Peyer's patch (tissue), 4 donors: Measurements from ENCODE around the gene VDAC1.

Experiments
- POLR2A ChIP-seq, 2 donors: fragments of 450-650 bp; IDR thresholded peaks; one replicate each; pipeline ENCODE4 v1.5.1; 2017; ENCODE audit warnings: antibody characterized with exemption in 2 of 2, mild to moderate bottlenecking in 2 of 2, moderate library complexity in 2 of 2
- TF ChIP-seq, protein P1 (sequence below), 6 experiments: fragments of 450-650 bp in 4 of 6; fragments of 200-600 bp in 2 of 6; sonication (generic) in 1 of 6; IDR thresholded peaks; one replicate each; pipeline ENCODE4 v1.5.1; 2017 to 2019; ENCODE audit warnings: antibody characterized with exemption in 6 of 6, mild to moderate bottlenecking in 3 of 6, moderate library complexity in 1 of 6

DNA sequence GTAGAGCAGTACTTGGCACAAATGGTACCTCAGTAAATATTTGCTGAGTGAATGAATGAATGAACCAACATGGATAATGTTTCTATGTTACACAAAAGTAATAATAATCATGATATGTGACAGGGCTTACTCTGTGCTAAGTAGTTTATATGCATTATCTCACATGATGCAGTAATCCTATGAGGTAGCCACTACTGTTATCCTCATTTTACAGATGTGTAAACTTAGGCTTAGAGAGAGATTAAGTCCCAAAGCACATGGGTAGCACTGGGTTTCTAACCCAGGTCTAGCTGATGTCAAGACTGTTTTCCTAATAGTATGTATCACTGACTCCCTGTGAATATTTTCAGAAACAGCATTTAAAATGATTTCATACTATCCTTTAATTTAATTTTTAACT lies 44.1 kb upstream of the VDAC1 start:
- TF ChIP-seq, protein P1, sequence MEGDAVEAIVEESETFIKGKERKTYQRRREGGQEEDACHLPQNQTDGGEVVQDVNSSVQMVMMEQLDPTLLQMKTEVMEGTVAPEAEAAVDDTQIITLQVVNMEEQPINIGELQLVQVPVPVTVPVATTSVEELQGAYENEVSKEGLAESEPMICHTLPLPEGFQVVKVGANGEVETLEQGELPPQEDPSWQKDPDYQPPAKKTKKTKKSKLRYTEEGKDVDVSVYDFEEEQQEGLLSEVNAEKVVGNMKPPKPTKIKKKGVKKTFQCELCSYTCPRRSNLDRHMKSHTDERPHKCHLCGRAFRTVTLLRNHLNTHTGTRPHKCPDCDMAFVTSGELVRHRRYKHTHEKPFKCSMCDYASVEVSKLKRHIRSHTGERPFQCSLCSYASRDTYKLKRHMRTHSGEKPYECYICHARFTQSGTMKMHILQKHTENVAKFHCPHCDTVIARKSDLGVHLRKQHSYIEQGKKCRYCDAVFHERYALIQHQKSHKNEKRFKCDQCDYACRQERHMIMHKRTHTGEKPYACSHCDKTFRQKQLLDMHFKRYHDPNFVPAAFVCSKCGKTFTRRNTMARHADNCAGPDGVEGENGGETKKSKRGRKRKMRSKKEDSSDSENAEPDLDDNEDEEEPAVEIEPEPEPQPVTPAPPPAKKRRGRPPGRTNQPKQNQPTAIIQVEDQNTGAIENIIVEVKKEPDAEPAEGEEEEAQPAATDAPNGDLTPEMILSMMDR (IDR thresholded peaks at IDR 0.05), result no peak
- TF ChIP-seq POLR2A (IDR thresholded peaks at IDR 0.05), result no peak
